ENCODE data around the gene CRHR1. TPM values are rescaled to one million over a fixed set of nuclear protein-coding genes. Genes with fewer than 3 reads are reported as not detected.
A peak's percentile ranks its signal among the peaks of the same experiment; 100 is the strongest.
"Not testable (repeated sequence)": the region's sequence is repeated elsewhere in the genome, so short reads cannot be mapped to it uniquely, and the experiment has no call there.

CRHR1 gene
- total RNA-seq, 1 experiment from 2014 or later: not detected

DNA sequence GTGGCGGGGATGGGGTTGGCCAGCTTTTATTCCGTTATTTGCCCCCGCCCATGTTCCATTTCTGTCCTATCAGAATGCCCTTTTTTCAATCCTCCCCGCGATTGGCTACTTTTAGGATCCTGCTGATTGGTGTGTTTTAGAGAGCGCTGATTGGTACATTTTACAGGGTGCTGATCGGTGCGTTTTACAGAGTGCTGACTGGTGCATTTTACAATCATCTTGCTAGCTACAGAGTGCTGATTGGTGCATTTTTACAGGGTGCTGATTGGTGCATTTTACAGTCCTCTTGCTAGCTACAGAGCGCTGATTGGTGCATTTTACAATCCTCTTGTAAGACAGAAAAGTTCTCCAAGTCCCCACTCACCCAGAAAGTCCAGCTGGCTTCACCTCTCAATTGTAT lies 78.0 kb downstream of the CRHR1 start:
- H3K4me1 ChIP-seq; H3K9me3 ChIP-seq (replicated peaks); H3K36me3 ChIP-seq; H3K4me3 ChIP-seq; DNase-seq; H3K27me3 ChIP-seq; H3K27ac ChIP-seq: not testable (repeated sequence)

DNA sequence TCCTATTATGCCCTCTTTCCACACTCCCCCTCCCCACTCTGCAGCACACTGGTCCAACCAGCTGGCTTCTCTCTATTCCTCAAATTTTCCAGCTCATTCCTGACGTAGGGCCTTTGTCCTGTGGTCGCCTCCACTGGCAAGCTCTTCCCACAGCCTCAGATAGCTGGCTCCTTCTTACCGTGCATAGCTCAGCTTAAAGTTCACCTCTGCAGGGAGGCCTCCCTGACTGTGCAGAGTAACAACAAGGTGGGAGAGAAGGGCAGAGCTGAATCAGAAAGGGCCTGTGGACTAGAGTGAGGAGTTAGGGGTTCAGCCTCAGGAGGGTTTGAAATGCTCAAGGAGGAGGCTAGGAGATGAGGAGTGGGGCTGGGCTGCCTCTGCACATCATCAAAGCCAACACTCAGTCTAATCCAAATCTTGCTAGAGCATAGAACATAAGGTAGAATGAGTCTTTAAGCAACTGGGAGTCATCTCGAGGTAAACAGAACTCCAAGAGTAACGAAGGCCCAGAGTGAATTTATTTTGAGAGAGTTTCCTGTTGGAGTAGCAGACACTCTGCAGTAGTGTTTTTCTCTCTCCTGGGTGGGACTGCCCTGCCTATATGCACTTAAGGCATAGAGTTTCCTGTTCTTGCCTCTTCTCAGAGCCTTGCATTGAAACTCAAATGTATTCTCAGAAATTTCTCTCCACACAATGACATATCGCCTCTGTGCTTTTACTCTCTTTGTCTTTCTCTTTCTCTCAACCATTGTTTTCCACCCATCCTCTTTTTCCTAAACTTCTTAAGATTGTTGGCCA lies 79.9 kb downstream of the CRHR1 start:
- Histone ChIP-seq H3K27ac (no peak overlapping the region), H3K4me3 (no peak overlapping the region), H3K27me3 (0 out of 2 replicates have a peak, but pooled peaks cover 4% of the 10 kb centered on the region), H3K9me3 (replicated peaks) (no peaks in the 10 kb centered on the region), H3K36me3 (no peaks in the 10 kb centered on the region), H3K4me1 (no peaks in the 10 kb centered on the region)
- DNase-seq: no peak

DNA sequence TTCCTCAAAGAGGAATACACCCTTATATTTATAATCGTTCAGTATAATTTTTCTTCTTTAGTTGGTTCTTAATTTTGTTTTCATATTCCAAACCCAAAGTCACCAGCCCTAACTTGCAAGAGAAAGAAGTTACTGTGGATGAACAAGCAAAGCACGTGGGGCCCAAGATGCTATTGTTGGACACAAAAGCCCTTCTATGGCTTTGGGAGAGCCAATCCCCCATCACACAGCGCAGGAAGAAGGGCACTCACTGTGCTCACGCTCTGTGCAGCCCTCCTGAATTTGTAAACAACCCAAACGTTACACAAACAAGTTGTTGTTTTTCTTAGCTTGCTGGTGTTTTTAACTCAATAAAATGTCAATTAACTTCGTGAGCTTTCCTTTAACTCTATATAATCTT lies 83.1 kb downstream of the CRHR1 start:
- no peak for DNase-seq
- Histone ChIP-seq H3K4me3 (no peak overlapping the region), H3K27me3 (0 out of 2 replicates have a peak, but pooled peaks cover 4% of the 10 kb centered on the region), H3K27ac (no peak overlapping the region), H3K36me3 (no peaks in the 10 kb centered on the region), H3K4me1 (no peaks in the 10 kb centered on the region), H3K9me3 (replicated peaks) (no peaks in the 10 kb centered on the region)

DNA sequence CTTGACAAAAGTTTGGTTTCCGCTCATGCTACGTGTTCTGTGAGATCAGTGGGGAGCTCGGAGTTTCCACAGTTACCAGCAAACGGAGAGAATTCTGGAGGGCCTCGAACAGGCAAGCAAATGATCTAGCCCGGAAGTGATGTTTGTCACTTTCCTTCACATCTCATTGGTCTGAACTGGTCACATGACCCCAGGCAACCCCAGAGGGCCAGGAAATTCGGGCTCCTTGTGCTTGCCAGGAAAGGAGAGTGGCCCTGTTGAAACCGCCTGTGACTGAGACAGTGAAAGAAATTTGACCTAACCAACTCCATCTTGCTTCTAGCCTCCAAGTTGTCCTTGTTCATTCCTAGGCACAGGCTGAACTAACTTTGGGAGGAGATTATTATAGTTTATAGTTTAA lies 83.6 kb downstream of the CRHR1 start:
- Histone ChIP-seq H3K4me1 (no peaks in the 10 kb centered on the region), H3K27me3 (0 out of 2 replicates have a peak, but pooled peaks cover 4% of the 10 kb centered on the region), H3K36me3 (no peaks in the 10 kb centered on the region), H3K4me3 (no peak overlapping the region), H3K9me3 (replicated peaks) (no peaks in the 10 kb centered on the region), H3K27ac (no peak overlapping the region)
- peak; percentile 44 to 58 for DNase-seq

DNA sequence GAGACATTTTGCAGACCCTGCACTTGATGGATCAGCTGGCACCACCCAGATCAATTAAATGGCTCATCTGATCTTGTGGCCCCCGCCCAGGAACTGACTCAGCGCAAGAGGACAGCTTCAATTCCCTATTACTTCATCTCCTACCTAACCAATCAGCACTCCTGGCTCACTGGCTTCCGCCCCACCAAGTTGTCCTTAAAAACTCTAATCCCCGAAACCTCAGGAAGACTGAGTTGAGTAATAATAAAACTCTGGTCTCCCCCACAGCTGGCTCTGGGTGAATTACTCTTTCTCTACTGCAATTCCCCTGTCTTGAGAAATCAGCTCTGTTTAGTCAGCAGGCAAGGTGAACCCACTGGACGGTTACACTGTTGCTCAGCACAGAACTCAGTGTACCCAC lies 84.2 kb downstream of the CRHR1 start:
- Histone ChIP-seq H3K36me3 (no peaks in the 10 kb centered on the region), H3K27me3 (0 out of 2 replicates have a peak, but pooled peaks cover 4% of the 10 kb centered on the region), H3K4me1 (no peaks in the 10 kb centered on the region), H3K9me3 (replicated peaks) (no peaks in the 10 kb centered on the region), H3K4me3 (no peak overlapping the region), H3K27ac (no peak overlapping the region)
- no peak for DNase-seq

DNA sequence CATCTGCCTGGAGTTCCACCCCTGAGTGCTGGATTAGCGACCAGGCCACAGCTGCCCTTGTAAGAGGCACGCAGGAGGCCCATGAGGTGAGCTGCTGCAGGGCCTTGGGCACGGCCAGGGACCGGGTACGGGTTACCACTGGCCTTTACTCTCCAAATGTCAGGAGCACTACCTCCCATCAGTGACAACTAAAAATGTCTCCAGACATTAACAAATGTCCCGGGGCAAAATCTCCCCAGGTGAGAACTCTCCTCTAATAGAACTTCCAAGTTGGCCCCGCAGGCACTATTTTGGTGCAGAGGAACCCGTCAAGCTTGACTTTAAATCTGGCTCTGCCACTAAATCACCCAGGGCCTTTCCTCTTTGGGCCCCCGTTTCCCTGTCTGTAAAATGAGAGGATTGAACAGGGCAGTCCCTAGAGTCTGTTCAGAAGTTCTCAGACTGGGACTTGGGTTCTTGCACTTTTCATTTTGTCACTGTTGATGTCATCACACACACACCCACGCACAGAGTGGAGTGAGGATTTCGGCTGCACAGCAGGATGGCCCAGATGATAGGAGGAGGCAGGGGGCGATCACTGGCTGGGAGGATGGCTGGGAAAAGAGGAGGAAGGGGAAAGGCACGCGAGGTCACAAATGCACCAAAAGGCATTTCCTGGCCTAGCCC lies 85.7 kb downstream of the CRHR1 start:
- no peak for DNase-seq
- Histone ChIP-seq H3K27ac (no peak overlapping the region), H3K4me3 (no peak overlapping the region), H3K27me3 (0 out of 2 replicates have a peak, but pooled peaks cover 4% of the 10 kb centered on the region), H3K4me1 (no peaks in the 10 kb centered on the region), H3K36me3 (no peaks in the 10 kb centered on the region), H3K9me3 (replicated peaks) (no peaks in the 10 kb centered on the region)

DNA sequence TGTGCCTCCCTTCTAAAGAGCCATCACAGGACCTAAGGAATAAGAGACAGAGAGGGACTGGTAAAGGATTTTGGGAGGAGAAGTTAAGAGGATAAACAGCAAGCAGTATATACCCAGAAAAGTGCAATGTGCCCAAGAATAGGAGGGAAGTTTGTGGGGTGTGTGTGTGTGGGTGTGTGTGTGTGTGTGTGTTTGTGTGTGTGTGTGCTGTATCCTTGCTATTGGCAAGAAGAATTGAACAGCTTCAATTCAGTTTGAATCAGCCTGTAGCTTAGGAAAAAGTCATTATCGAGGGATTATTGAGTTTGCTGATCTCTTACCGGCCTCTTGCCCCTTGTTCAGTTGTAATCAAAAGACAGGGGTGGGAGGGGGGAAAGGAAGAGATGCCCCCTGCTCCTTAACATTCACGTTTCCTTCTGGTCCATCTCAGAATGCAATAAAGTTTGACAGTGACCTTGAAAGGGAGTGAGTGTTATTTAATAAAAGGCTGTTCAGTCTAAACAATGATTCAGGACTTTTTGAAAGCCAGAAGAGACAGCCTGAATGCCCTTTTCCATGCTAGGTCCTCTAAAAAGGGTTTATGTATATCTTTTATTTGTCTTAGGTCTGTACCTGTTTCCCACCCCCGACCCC lies 86.3 kb downstream of the CRHR1 start:
- no peak overlapping the region for H3K4me3 ChIP-seq
- no peaks in the 10 kb centered on the region for H3K9me3 ChIP-seq (replicated peaks)
- no peaks in the 10 kb centered on the region for H3K36me3 ChIP-seq
- no peaks in the 10 kb centered on the region for H3K4me1 ChIP-seq
- H3K27ac ChIP-seq: no peak overlapping the region
- no peak for DNase-seq
- 0 out of 2 replicates have a peak, but pooled peaks cover 4% of the 10 kb centered on the region for H3K27me3 ChIP-seq

DNA sequence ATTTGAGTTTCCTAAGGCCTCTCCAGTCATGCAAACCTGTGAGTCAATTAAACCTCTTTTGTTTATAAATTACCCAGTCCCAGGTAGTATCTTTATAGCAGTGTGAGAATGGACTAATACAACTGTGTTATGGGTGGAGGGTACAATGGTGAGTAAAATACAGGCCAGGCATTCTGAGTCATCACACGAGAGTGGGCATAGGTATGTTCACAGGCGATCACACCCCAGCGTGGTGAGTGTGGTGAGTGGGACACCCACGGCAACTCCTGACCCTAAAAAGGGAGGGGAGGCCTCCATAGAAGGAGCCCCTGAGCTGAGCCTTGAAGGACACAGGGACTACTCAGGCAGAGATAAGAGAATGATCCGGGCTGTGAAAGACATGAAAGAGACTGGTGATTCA lies 87.6 kb downstream of the CRHR1 start:
- Histone ChIP-seq H3K36me3 (no peaks in the 10 kb centered on the region), H3K4me3 (no peak overlapping the region), H3K9me3 (replicated peaks) (no peaks in the 10 kb centered on the region), H3K4me1 (no peaks in the 10 kb centered on the region), H3K27ac (no peak overlapping the region), H3K27me3 (no peaks in the 10 kb centered on the region)
- no peak for DNase-seq

DNA sequence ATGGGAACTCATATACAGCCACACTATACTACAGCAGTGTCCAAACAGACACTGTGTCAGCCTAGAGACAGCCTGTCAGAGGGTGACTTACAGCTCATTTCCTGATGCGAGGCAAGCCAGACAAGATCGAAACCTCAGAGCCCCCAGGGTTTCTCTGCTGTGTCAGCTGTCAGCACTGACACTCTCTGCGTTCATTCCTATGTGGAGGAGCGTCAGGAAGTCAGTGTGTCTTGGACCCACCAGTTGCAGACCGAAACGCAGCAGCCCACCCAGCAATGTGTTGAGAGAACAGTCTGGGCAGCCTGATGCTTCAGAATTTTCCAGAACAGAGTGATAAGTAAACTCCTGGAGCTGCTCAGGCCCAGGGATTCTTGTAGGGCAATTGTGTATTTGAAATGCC lies 89.6 kb downstream of the CRHR1 start:
- Histone ChIP-seq H3K27ac (no peak overlapping the region), H3K4me3 (no peak overlapping the region), H3K27me3 (no peaks in the 10 kb centered on the region), H3K9me3 (replicated peaks) (no peaks in the 10 kb centered on the region), H3K4me1 (no peaks in the 10 kb centered on the region), H3K36me3 (no peaks in the 10 kb centered on the region)
- peak in 1 of 2 experiments; percentile 29 for DNase-seq

DNA sequence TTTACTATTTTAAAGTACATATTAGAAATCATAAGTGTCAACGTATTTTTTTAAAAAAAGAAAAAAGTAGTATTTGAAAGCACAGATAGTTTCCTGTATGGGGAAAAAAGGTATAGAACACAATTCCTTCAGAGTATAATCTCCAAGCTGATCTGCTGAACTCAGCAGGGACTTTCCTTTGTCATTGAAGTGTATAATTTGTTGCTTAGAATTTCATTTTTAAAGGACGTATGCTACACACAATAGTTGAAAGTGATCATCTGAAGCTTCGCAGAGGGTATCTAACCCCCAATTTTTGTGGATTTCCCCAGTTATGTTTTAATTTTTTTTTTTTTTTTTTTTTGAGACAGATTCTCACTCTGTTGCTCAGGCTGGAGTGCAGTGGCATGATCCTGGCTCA lies 90.0 kb downstream of the CRHR1 start:
- Histone ChIP-seq H3K4me1 (no peaks in the 10 kb centered on the region), H3K27ac (no peak overlapping the region), H3K9me3 (replicated peaks) (no peaks in the 10 kb centered on the region), H3K36me3 (no peaks in the 10 kb centered on the region), H3K27me3 (no peaks in the 10 kb centered on the region), H3K4me3 (no peak overlapping the region)
- DNase-seq: no peak

DNA sequence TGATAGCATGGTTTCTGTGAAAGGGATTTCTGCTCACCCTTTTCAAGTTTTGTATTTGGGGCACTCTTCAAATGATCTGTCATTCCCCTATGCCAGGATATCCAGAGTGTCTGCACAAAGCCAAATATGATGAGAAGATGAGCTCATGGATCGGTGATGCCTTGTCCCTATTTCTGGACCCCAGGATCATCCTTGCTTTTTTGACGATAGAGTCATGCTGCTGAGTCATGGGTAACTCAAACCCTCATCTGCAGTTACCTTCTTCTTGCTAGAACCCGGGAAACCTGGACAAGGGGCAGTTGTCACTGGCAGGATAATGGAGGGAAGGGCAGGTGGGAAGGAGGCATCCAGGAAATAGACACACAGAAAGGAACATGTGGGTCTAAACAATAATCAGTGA lies 92.4 kb downstream of the CRHR1 start:
- no peaks in the 10 kb centered on the region for H3K4me1 ChIP-seq
- H3K9me3 ChIP-seq (replicated peaks): no peaks in the 10 kb centered on the region
- no peaks in the 10 kb centered on the region for H3K27me3 ChIP-seq
- H3K4me3 ChIP-seq: no peak overlapping the region
- no peak for DNase-seq
- H3K27ac ChIP-seq: no peak overlapping the region
- no peaks in the 10 kb centered on the region for H3K36me3 ChIP-seq

DNA sequence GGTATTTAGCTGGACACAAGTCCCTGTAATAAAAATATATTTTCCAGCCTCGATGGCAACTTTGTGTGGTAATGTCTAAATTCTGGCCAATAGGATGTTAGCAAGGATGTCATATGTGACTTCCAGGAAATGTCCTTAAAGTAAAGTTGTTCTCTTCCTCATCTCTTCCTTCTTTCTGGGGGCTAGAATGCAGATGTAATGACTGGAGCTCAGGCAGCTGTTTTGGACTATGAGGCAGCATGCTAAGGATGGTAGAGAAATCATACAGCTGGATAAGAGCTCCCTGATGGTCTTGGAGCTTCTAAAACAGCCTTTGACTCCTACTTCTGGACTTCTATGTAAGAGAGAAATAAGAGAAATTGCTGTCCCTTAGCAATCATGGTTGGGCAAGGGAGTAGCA lies 93.3 kb downstream of the CRHR1 start:
- no peak for DNase-seq
- H3K27me3 ChIP-seq: no peaks in the 10 kb centered on the region
- H3K4me3 ChIP-seq: no peak overlapping the region
- no peaks in the 10 kb centered on the region for H3K36me3 ChIP-seq
- no peaks in the 10 kb centered on the region for H3K4me1 ChIP-seq
- H3K9me3 ChIP-seq (replicated peaks): no peaks in the 10 kb centered on the region
- H3K27ac ChIP-seq: no peak overlapping the region

DNA sequence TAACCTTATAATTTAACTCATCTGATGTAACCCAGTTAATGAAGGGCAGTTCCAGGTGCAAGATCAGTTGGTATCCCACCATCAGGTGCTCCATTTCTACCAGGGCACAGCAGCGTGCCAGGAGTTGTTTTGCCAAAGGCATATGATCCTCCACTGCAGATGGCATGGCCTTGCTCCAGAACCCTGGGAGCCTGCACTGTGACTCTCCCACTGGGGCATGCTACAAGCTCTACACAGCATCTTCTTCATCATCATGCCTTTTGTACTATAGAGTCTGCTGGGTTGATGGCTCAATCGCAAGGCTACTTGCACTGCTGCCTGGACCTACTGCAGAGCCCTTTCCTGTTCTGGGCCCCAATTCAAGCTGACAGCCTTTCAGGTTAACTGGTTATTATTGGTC lies 98.9 kb downstream of the CRHR1 start:
- H3K4me1 ChIP-seq: no peaks in the 10 kb centered on the region
- H3K27ac ChIP-seq: no peak overlapping the region
- H3K27me3 ChIP-seq: no peaks in the 10 kb centered on the region
- H3K4me3 ChIP-seq: no peak overlapping the region
- H3K9me3 ChIP-seq (replicated peaks): no peaks in the 10 kb centered on the region
- DNase-seq: no peak
- no peaks in the 10 kb centered on the region for H3K36me3 ChIP-seq

Data from SJCRH30 (cell line).